HL-60 (cell line): Measurements from ENCODE around the gene PATE2.

Source experiments
- DNase-seq, 2 experiments: peaks; one replicate each; pipeline ENCODE4 v3.0.0-alpha.2; 2010 to 2020; ENCODE audit warnings: low read depth in 1 of 2, low spot score in 1 of 2
- H3K27ac ChIP-seq: fragments of 250-450 bp; sonication (Bioruptor Pico); replicated peaks from 2 replicates; pipeline ENCODE4 v1.5.1; 2020; ENCODE audit warnings: mild to moderate bottlenecking, moderate library complexity
- H3K27me3 ChIP-seq: fragments of 250-450 bp; sonication (Bioruptor Pico); 2 replicates; pipeline ENCODE4 v1.5.1; 2021; ENCODE audit warnings: mild to moderate bottlenecking, moderate library complexity; ENCODE audit not compliant: insufficient read depth, poor library complexity, severe bottlenecking
- H3K4me3 ChIP-seq: replicated peaks from 2 replicates; pipeline ENCODE4 v1.5.1; 2011; ENCODE audit warnings: mild to moderate bottlenecking, control low read depth, low read length; ENCODE audit not compliant: insufficient read depth
- CTCF ChIP-seq: IDR thresholded peaks from one replicate; pipeline ENCODE4 v1.5.1; 2011; ENCODE audit warnings: low read length, control low read depth, inconsistent platforms; ENCODE audit not compliant: insufficient read depth
- GABPA ChIP-seq: IDR thresholded peaks from 2 replicates; pipeline ENCODE4 v1.6.1; 2012; ENCODE audit warnings: low read depth
- POLR2AphosphoS5 ChIP-seq: IDR thresholded peaks from 2 replicates; pipeline ENCODE4 v1.6.1; 2012; ENCODE audit warnings: low read depth
- SPI1 ChIP-seq: IDR thresholded peaks from 2 replicates; pipeline ENCODE4 v1.6.1; 2012; ENCODE audit warnings: low read depth, mild to moderate bottlenecking, borderline replicate concordance
- TF ChIP-seq, protein P1 (sequence below): IDR thresholded peaks from 2 replicates; pipeline ENCODE4 v1.6.1; 2012; ENCODE audit warnings: low read depth; ENCODE audit not compliant: insufficient replicate concordance

PATE2 gene

DNA sequence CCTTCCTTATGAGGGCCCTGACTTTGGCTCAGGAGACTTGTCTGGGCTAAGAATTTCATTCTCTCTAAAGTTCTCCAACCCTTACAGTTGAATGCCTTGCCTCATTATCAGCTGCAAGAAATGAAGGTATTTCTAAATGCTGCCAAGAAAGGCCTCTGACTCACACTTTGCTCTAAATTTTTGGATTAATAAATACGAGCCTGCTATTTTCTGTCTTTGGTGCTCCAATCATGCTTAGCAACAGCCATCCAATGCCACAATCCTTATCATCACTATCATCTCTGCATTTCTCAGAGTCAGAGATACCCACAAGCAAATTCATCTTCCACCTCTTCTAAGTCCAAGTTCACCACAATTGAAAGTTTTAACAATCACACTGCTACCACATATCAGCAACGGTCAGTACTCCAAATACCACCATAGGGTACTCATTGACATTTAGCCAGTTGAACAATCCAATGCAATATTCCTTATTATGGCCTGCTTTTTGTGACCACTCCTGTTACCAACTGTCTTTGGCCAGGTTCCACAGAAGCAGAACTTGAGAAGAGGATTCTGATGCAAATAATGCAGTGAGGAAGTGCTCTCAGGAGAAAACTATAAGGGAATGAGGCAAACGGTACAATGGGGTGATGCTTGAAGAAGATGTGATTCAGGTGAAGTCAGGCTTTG, 5.7 kb downstream of the PATE2 start:
- Histone ChIP-seq H3K4me3 (no peak overlapping the region), H3K27ac (no peak overlapping the region), H3K27me3 (no peaks in the 10 kb centered on the region)
- no peak for DNase-seq
- TF ChIP-seq, protein P1, sequence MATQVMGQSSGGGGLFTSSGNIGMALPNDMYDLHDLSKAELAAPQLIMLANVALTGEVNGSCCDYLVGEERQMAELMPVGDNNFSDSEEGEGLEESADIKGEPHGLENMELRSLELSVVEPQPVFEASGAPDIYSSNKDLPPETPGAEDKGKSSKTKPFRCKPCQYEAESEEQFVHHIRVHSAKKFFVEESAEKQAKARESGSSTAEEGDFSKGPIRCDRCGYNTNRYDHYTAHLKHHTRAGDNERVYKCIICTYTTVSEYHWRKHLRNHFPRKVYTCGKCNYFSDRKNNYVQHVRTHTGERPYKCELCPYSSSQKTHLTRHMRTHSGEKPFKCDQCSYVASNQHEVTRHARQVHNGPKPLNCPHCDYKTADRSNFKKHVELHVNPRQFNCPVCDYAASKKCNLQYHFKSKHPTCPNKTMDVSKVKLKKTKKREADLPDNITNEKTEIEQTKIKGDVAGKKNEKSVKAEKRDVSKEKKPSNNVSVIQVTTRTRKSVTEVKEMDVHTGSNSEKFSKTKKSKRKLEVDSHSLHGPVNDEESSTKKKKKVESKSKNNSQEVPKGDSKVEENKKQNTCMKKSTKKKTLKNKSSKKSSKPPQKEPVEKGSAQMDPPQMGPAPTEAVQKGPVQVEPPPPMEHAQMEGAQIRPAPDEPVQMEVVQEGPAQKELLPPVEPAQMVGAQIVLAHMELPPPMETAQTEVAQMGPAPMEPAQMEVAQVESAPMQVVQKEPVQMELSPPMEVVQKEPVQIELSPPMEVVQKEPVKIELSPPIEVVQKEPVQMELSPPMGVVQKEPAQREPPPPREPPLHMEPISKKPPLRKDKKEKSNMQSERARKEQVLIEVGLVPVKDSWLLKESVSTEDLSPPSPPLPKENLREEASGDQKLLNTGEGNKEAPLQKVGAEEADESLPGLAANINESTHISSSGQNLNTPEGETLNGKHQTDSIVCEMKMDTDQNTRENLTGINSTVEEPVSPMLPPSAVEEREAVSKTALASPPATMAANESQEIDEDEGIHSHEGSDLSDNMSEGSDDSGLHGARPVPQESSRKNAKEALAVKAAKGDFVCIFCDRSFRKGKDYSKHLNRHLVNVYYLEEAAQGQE: no peak
- TF ChIP-seq POLR2AphosphoS5: no peak

- H3K27me3 ChIP-seq: peaks cover 3% of the 10 kb centered on the region
- DNase-seq: no peak
- H3K27ac ChIP-seq: no peak overlapping the region
- H3K4me3 ChIP-seq: no peak overlapping the region
- TF ChIP-seq CTCF (no peak), GABPA (no peak), SPI1 (no peak), POLR2AphosphoS5 (no peak)
- TF ChIP-seq, protein P1: no peak
These were observed 8.0 kb downstream of the PATE2 start for GRCh38 chr11:125770583-125770982.

GRCh38 chr11:125768336-125769046, 10.1 kb downstream of the PATE2 start:
- Histone ChIP-seq H3K27ac (no peak overlapping the region), H3K27me3 (peaks cover 4% of the 10 kb centered on the region), H3K4me3 (no peak overlapping the region)
- no peak for DNase-seq
- TF ChIP-seq CTCF (no peak), GABPA (no peak), SPI1 (no peak), POLR2AphosphoS5 (no peak)
- TF ChIP-seq, protein P1: no peak
